A673 (cell line): ENCODE measurements around the gene SBF2.

Source experiments
- CTCF ChIP-seq: fragments of 300-800, 200-600 bp; sonication (generic); conservative IDR thresholded peaks from 2 replicates; pipeline ENCODE4 v1.5.1; 2017; ENCODE audit warnings: low read depth, mild to moderate bottlenecking, antibody characterized with exemption, low read length, moderate library complexity, mixed read lengths
- EZH2 ChIP-seq: fragments of 200-600 bp; sonication (generic); IDR thresholded peaks from 2 replicates; pipeline ENCODE4 v1.6.1; 2017; ENCODE audit warnings: borderline replicate concordance, low read depth, mild to moderate bottlenecking, mixed read lengths, antibody characterized with exemption, low read length; ENCODE audit not compliant: poor library complexity, severe bottlenecking

- no peak for TF ChIP-seq CTCF
- TF ChIP-seq EZH2 = no peak
Observed at GRCh38 chr11:9893474-9893873, 400.5 kb downstream of the SBF2 start.
